Measurements from ENCODE around the gene HHIPL1.

Gene HHIPL1

GRCh38 chr14:99612071-99612737 is 32.7 kb upstream of the HHIPL1 start:
- DNase-seq: no peak

- no peak for DNase-seq
Measured at GRCh38 chr14:99612738-99613330, 32.1 kb upstream of the HHIPL1 start.

GRCh38 chr14:99615497-99616157 is 29.3 kb upstream of the HHIPL1 start:
- no peak for DNase-seq

- DNase-seq: no peak
Measured at GRCh38 chr14:99616832-99617800, 27.8 kb upstream of the HHIPL1 start.

- DNase-seq: no peak
Measured at GRCh38 chr14:99619835-99620834, 24.8 kb upstream of the HHIPL1 start.

- DNase-seq: no peak
Measured at GRCh38 chr14:99621948-99622347, 23.0 kb upstream of the HHIPL1 start.

- no peak for DNase-seq
Measured at GRCh38 chr14:99624024-99624423, 20.9 kb upstream of the HHIPL1 start.

GRCh38 chr14:99624971-99625370 is 20.0 kb upstream of the HHIPL1 start:
- DNase-seq: no peak

- DNase-seq: no peak
Measured at GRCh38 chr14:99625476-99625875, 19.5 kb upstream of the HHIPL1 start.

- DNase-seq: no peak
Measured at GRCh38 chr14:99626041-99626648, 18.8 kb upstream of the HHIPL1 start.

GRCh38 chr14:99627100-99627499 is 17.8 kb upstream of the HHIPL1 start:
- DNase-seq: no peak

- no peak for DNase-seq
Measured at GRCh38 chr14:99627510-99628381, 17.2 kb upstream of the HHIPL1 start.

GRCh38 chr14:99628887-99629618 is 15.9 kb upstream of the HHIPL1 start:
- DNase-seq: peak; percentile 46

GRCh38 chr14:99630202-99630601 is 14.7 kb upstream of the HHIPL1 start:
- no peak for DNase-seq

- no peak for DNase-seq
Measured at GRCh38 chr14:99632410-99633035, 12.4 kb upstream of the HHIPL1 start.

GRCh38 chr14:99633141-99633540 is 11.8 kb upstream of the HHIPL1 start:
- no peak for DNase-seq

GRCh38 chr14:99633918-99634317 is 11.0 kb upstream of the HHIPL1 start:
- no peak for DNase-seq

GRCh38 chr14:99634443-99634842 is 10.5 kb upstream of the HHIPL1 start:
- no peak for DNase-seq

- DNase-seq: no peak
Measured at GRCh38 chr14:99635116-99635515, 9.8 kb upstream of the HHIPL1 start.

Data from central memory CD4-positive, alpha-beta T cell (primary cell).